ENCODE data around the gene TRPC3.

The TRPC3 gene

DNA sequence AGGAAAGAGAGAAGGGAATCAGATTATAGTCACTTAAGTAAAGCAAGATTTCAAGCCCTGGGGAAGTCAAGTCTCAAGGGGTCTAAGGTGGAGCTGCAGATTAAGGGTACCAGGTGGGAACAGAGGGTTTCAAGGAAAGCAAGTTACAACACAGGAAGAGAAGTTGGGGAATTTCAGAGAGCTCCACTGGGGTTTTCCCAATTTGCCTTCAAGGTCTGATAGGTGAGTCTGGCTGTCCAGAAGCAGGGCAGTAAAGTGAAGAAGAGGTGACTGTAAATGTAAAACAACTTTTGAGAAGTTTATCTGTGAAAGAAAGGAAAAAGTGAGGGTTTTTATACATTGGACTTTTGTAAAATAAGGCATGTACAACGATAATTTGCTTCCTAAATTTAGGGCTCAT lies 37.1 kb upstream of the TRPC3 start:
- Histone ChIP-seq H3K36me3 (ENCODE audit: insufficient read depth, insufficient read length, low read length) (no peaks in the 10 kb centered on the region), H3K9me3 (ENCODE audit: insufficient read depth, low read length) (no peaks in the 10 kb centered on the region), H3K27me3 (ENCODE audit: insufficient read depth, insufficient read length) (no peaks in the 10 kb centered on the region), H3K4me1 (ENCODE audit: insufficient read depth, insufficient read length) (no peaks in the 10 kb centered on the region), H3K9ac (ENCODE audit: insufficient read length, low read depth) (no peak overlapping the region), H3K4me3 (ENCODE audit: insufficient read length, low read depth) (no peak overlapping the region)
- no peak for DNase-seq (ENCODE audit: low read depth, low spot score)
- no peak for TF ChIP-seq SUZ12 (IDR thresholded peaks at IDR 0.05; ENCODE audit: extremely low read depth, insufficient read depth, insufficient read length)
- no peak for TF ChIP-seq ZNF274 (IDR thresholded peaks at IDR 0.05; ENCODE audit: low read depth, low read length)
- TF ChIP-seq YY1 (IDR thresholded peaks at IDR 0.05; ENCODE audit: insufficient read depth, insufficient read length) = no peak

DNA sequence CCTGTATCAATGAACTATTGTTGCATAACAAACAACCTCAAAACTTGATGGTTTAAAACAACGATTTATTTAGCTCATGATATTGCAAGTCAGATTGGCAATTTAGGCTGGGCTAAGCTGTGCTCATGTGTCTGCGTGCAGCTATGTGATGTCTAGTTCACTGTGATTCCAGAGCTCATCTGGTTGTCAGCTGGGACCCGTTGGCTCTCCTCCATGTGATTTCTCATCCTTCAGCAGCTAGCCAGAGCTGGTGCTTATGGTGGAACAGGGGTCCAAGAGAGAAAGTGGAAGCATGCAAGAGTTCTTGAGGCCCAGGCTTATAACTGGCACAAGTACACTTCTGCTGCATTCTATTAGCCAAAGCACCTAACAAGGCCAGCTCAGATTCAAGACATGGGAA lies 28.8 kb upstream of the TRPC3 start:
- H3K4me1 ChIP-seq (ENCODE audit: insufficient read depth, insufficient read length) = no peaks in the 10 kb centered on the region
- H3K9ac ChIP-seq (ENCODE audit: insufficient read length, low read depth) = no peak overlapping the region
- TF ChIP-seq SUZ12 (IDR thresholded peaks at IDR 0.05; ENCODE audit: extremely low read depth, insufficient read depth, insufficient read length) = no peak
- TF ChIP-seq YY1 (IDR thresholded peaks at IDR 0.05; ENCODE audit: insufficient read depth, insufficient read length) = no peak
- TF ChIP-seq ZNF274 (IDR thresholded peaks at IDR 0.05; ENCODE audit: low read depth, low read length) = no peak
- H3K9me3 ChIP-seq (ENCODE audit: insufficient read depth, low read length) = no peaks in the 10 kb centered on the region
- H3K4me3 ChIP-seq (ENCODE audit: insufficient read length, low read depth) = no peak overlapping the region
- DNase-seq (ENCODE audit: low read depth, low spot score) = no peak
- H3K36me3 ChIP-seq (ENCODE audit: insufficient read depth, insufficient read length, low read length) = no peaks in the 10 kb centered on the region
- no peaks in the 10 kb centered on the region for H3K27me3 ChIP-seq (ENCODE audit: insufficient read depth, insufficient read length)

DNA sequence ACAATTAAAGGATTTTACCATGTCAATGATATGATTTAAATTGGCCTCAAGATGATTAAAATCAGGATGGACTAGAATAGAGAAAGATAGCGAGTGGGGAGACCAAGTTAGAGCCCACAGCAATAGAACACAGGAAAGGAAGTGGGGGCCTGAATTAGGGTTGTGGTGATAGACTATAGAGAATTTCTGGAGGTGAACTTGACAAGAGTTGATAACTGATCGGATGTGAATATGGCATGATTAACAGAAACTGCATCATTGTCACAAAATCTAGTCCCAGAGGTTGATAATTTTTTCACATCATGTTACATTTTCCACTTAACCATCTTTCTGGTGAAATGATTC lies 26.3 kb upstream of the TRPC3 start:
- no peaks in the 10 kb centered on the region for H3K36me3 ChIP-seq (ENCODE audit: insufficient read depth, insufficient read length, low read length)
- H3K9me3 ChIP-seq (ENCODE audit: insufficient read depth, low read length) = no peaks in the 10 kb centered on the region
- H3K4me1 ChIP-seq (ENCODE audit: insufficient read depth, insufficient read length) = no peaks in the 10 kb centered on the region
- no peaks in the 10 kb centered on the region for H3K27me3 ChIP-seq (ENCODE audit: insufficient read depth, insufficient read length)
- DNase-seq (ENCODE audit: low read depth, low spot score) = no peak
- H3K9ac ChIP-seq (ENCODE audit: insufficient read length, low read depth) = no peak overlapping the region
- H3K4me3 ChIP-seq (ENCODE audit: insufficient read length, low read depth) = no peak overlapping the region
- TF ChIP-seq YY1 (IDR thresholded peaks at IDR 0.05; ENCODE audit: insufficient read depth, insufficient read length) = no peak
- no peak for TF ChIP-seq SUZ12 (IDR thresholded peaks at IDR 0.05; ENCODE audit: extremely low read depth, insufficient read depth, insufficient read length)
- TF ChIP-seq ZNF274 (IDR thresholded peaks at IDR 0.05; ENCODE audit: low read depth, low read length) = no peak

DNA sequence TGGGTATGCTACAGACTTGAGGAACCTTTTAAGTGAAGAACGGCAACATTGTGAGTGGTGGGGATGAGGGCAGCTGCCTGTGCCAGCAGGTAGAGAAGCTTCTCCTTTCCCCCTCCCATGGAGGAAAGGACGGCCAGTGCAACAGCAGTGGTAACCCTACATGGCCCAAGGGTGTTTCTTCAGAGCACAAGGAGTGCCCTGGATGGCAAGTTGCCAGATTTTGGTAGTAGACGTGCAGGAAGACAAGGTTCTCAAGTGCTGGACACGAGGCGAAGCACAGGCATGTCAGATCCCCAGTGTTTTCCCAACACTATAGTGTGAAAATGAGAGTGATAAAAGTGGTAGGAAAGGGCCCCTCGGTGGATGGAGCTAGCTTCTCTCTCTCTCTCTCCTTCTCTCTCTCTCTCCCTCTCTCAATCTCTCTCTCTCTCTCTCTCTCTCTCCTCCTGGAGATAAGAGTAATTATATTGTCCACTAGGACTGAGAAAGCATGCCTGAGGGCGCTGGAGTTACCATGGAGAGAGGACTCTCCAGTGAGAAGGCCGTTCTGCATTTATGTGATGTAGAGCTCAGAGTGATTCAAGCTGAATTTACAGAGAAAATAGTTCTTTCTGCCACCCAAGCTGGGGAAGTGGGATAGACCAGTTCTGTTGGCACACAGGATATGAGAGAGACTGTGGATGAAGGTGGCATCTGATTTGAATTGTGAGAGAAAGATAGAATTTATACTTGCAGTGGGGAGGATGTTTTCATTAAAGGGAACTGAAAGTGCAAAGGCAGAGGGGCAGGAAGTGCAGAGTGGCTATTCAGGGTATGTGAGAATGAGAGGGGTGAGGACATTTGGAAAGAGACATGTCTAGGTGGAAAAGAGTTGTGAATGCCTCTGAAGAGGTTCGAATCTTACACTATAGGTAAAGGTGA lies 25.7 kb upstream of the TRPC3 start:
- TF ChIP-seq ZNF274 (IDR thresholded peaks at IDR 0.05; ENCODE audit: low read depth, low read length) = no peak
- no peak for TF ChIP-seq SUZ12 (IDR thresholded peaks at IDR 0.05; ENCODE audit: extremely low read depth, insufficient read depth, insufficient read length)
- TF ChIP-seq YY1 (IDR thresholded peaks at IDR 0.05; ENCODE audit: insufficient read depth, insufficient read length) = no peak
- DNase-seq (ENCODE audit: low read depth, low spot score) = no peak

DNA sequence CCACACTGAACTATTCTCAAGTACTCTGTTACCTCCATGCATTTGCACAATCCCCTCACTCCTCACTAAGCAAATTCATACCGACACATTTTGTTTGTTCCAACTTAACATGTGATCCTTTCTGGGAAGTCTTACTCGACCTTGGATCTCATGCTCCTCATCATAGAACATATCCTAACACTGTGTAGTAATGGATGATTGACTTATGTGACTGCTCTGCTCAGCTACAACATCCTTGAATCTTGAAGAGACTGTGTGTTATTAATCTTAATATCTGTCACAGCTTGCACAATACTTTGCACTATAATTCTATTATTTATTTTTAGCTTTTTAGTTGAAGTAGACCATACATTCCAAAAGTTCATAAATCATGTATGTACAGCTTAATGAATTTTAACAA lies 23.9 kb upstream of the TRPC3 start:
- Histone ChIP-seq H3K36me3 (ENCODE audit: insufficient read depth, insufficient read length, low read length) (no peaks in the 10 kb centered on the region), H3K27me3 (ENCODE audit: insufficient read depth, insufficient read length) (no peaks in the 10 kb centered on the region), H3K4me3 (ENCODE audit: insufficient read length, low read depth) (no peak overlapping the region), H3K9ac (ENCODE audit: insufficient read length, low read depth) (no peak overlapping the region), H3K9me3 (ENCODE audit: insufficient read depth, low read length) (no peaks in the 10 kb centered on the region), H3K4me1 (ENCODE audit: insufficient read depth, insufficient read length) (no peaks in the 10 kb centered on the region)
- DNase-seq (ENCODE audit: low read depth, low spot score) = no peak
- TF ChIP-seq ZNF274 (IDR thresholded peaks at IDR 0.05; ENCODE audit: low read depth, low read length) (no peak), SUZ12 (IDR thresholded peaks at IDR 0.05; ENCODE audit: extremely low read depth, insufficient read depth, insufficient read length) (no peak), YY1 (IDR thresholded peaks at IDR 0.05; ENCODE audit: insufficient read depth, insufficient read length) (no peak)

More for the DNA sequence above, 25.7 kb upstream of the TRPC3 start:
- Histone ChIP-seq H3K9me3 (ENCODE audit: insufficient read depth, low read length) (no peaks in the 10 kb centered on the region), H3K4me1 (ENCODE audit: insufficient read depth, insufficient read length) (no peaks in the 10 kb centered on the region), H3K36me3 (ENCODE audit: insufficient read depth, insufficient read length, low read length) (no peaks in the 10 kb centered on the region), H3K4me3 (ENCODE audit: insufficient read length, low read depth) (no peak overlapping the region), H3K27me3 (ENCODE audit: insufficient read depth, insufficient read length) (no peaks in the 10 kb centered on the region), H3K9ac (ENCODE audit: insufficient read length, low read depth) (no peak overlapping the region)

DNA sequence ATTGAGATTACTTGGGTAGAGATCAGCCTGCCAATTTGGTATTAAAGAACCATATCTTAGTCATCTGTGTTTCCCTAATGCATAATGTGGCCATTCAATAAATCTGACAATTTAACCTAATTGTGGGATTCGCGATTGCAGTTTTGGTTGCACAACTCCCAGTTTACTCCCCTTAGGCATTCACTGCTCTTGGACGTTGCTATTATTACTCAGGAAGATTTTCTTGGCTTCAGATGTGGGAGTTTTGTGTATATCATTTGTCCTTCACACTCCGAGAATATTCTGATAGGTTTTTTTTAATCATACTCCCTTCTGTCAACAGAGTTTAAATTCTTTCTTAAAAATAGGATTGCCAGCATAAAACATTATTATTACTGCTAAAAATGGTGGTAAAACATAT lies 22.0 kb upstream of the TRPC3 start:
- no peaks in the 10 kb centered on the region for H3K27me3 ChIP-seq (ENCODE audit: insufficient read depth, insufficient read length)
- H3K9ac ChIP-seq (ENCODE audit: insufficient read length, low read depth) = no peak overlapping the region
- TF ChIP-seq ZNF274 (IDR thresholded peaks at IDR 0.05; ENCODE audit: low read depth, low read length) (no peak), SUZ12 (IDR thresholded peaks at IDR 0.05; ENCODE audit: extremely low read depth, insufficient read depth, insufficient read length) (no peak), YY1 (IDR thresholded peaks at IDR 0.05; ENCODE audit: insufficient read depth, insufficient read length) (no peak)
- no peaks in the 10 kb centered on the region for H3K4me1 ChIP-seq (ENCODE audit: insufficient read depth, insufficient read length)
- H3K9me3 ChIP-seq (ENCODE audit: insufficient read depth, low read length) = no peaks in the 10 kb centered on the region
- H3K36me3 ChIP-seq (ENCODE audit: insufficient read depth, insufficient read length, low read length) = no peaks in the 10 kb centered on the region
- no peak for DNase-seq (ENCODE audit: low read depth, low spot score)
- no peak overlapping the region for H3K4me3 ChIP-seq (ENCODE audit: insufficient read length, low read depth)

DNA sequence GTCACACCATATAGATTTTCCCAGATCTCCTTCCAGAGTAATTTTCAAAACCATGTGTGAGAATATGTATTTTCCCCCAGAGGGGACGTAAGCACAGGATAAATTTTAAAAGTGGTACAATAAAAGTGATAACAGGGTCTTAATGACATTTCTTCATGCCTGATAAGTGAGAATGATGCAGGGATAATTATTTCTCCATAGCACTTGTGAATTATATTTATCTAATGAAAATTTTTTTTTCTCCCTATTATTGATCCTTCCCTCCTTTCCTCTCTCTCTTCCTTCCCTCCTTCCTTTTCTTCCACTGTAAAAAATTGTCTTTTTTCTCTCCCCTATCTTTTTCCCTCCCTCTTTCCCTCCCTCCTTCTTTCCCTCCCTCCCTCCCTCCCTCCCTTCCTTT lies 17.0 kb upstream of the TRPC3 start:
- no peaks in the 10 kb centered on the region for H3K9me3 ChIP-seq (ENCODE audit: insufficient read depth, low read length)
- no peaks in the 10 kb centered on the region for H3K27me3 ChIP-seq (ENCODE audit: insufficient read depth, insufficient read length)
- H3K4me3 ChIP-seq (ENCODE audit: insufficient read length, low read depth) = no peak overlapping the region
- no peaks in the 10 kb centered on the region for H3K4me1 ChIP-seq (ENCODE audit: insufficient read depth, insufficient read length)
- H3K9ac ChIP-seq (ENCODE audit: insufficient read length, low read depth) = no peak overlapping the region
- no peaks in the 10 kb centered on the region for H3K36me3 ChIP-seq (ENCODE audit: insufficient read depth, insufficient read length, low read length)
- TF ChIP-seq YY1 (IDR thresholded peaks at IDR 0.05; ENCODE audit: insufficient read depth, insufficient read length) (no peak), SUZ12 (IDR thresholded peaks at IDR 0.05; ENCODE audit: extremely low read depth, insufficient read depth, insufficient read length) (no peak), ZNF274 (IDR thresholded peaks at IDR 0.05; ENCODE audit: low read depth, low read length) (no peak)
- DNase-seq (ENCODE audit: low read depth, low spot score) = no peak
